ENCODE measurements around the gene WWTR1.

GRCh38 chr3:149575213-149575960 is 82.4 kb downstream of the WWTR1 start:
- TF ChIP-seq POLR2A (IDR thresholded peaks at IDR 0.05) = no peak
- TF ChIP-seq CTCF (IDR thresholded peaks at IDR 0.05 in 4 of 5, conservative IDR thresholded peaks at IDR 0.05 in 1 of 5) = no peak
